ENCODE results near the gene SCYL1.

- no peak for TF ChIP-seq CTCF (conservative IDR thresholded peaks at IDR 0.05)
- no peak for TF ChIP-seq EZH2 (IDR thresholded peaks at IDR 0.05; ENCODE audit: low read depth)
Measured at GRCh38 chr11:65488273-65489034, 36.4 kb upstream of the SCYL1 start.
